Measurements from ENCODE around the gene ZCCHC14.
"Not testable (repeated sequence)": the region's sequence is repeated elsewhere in the genome, so short reads cannot be mapped to it uniquely, and the experiment has no call there.

The ZCCHC14 gene

GRCh38 chr16:87497023-87497766, 4.4 kb upstream of the ZCCHC14 start:
- not testable (repeated sequence) for DNase-seq (ENCODE audit: low read depth in 2 of 2)

- DNase-seq (ENCODE audit: low read depth in 2 of 2): peak; percentile 17 to 21
Observed at GRCh38 chr16:87496447-87496801, 3.6 kb upstream of the ZCCHC14 start.

DNA sequence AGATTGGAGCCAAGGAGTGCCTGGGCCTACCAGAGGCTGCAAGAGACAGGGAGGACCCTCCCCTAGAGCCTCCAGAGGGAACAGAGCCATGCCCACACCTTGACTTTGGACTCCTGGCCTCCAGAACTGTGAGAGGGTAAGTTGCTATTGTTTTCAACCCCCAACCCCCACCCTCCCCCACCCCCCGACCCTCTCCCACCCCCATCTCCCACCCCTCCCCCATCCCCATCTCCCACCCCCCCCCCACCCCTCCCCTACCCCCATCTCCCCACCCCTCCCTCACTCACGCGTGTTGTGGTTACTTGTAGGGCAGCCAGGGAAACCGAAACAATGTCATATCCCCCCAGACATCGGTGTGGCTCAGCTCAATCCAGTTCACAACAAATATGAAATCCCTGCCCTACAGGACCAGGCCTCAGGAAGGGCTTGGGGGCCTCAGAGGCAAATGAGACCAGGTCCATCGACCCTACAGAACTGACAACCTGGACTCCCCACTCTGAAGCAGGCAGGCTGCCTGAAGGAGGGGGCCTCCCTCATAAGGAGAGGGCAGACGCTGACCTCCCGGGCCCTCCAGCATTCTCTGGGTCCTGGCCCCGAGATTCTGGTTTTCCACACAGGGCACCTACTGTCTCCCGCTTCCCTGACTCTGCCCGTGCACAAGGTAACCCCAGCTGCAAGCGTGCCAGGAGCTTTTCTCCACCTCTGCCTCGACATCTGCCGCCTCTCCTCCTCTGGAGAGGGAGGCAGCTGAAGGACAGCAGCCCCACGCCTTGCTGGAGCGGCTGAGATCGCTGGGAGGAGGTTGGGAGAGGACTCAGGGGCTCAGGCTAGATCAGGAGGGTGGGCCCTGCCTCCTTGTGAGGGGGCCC, 3.0 kb upstream of the ZCCHC14 start:
- DNase-seq (ENCODE audit: low read depth in 2 of 2): no peak

GRCh38 chr16:87493608-87494280, 920 bp upstream of the ZCCHC14 start:
- no peak for DNase-seq (ENCODE audit: low read depth in 2 of 2)

GRCh38 chr16:87492291-87492630, 563 bp downstream of the ZCCHC14 start:
- no peak for DNase-seq (ENCODE audit: low read depth in 2 of 2)

DNA sequence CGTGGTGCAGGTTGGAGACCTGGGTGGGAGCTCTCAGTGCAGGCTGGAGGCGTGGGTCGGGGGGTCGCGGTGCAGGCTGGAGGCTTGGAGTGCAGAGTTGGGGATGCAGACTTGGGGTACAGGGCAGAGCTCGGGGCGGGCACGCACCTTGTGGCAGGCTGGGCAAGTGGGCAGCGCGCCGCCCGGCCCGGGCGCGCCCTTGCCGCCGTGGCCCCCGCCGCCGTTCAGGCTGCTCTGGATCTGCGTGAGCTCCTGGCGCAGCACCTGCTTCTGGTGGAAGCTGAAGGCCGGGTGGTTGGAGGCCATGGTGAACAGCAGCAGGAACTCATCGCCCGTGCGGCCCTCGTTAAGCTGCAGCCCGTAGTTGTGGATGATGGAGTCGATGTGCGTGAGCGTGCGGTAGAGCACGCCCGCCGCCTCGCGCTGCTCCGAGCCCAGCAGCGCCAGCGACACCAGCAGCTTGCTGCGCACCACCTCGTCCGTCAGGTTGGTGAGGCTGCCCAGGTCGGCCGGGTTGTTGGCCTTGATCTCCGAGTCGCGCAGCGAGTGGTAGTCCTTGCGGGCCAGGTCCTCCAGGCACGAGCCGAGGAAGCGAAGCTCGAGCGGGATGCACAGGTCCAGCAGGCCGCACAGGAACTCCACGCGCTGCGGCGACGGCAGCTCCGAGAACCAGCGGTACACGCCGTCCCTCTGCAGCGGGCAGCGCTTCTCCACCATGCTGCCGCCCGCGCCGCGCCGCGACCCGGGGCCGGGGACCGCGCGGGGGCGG, 1.1 kb downstream of the ZCCHC14 start:
- no peak for DNase-seq (ENCODE audit: low read depth in 2 of 2)

GRCh38 chr16:87490799-87491521, 1.9 kb downstream of the ZCCHC14 start:
- DNase-seq (ENCODE audit: low read depth in 2 of 2): peak; percentile 35 to 40

GRCh38 chr16:87490096-87490798, 2.6 kb downstream of the ZCCHC14 start:
- no peak for DNase-seq (ENCODE audit: low read depth in 2 of 2)

DNA sequence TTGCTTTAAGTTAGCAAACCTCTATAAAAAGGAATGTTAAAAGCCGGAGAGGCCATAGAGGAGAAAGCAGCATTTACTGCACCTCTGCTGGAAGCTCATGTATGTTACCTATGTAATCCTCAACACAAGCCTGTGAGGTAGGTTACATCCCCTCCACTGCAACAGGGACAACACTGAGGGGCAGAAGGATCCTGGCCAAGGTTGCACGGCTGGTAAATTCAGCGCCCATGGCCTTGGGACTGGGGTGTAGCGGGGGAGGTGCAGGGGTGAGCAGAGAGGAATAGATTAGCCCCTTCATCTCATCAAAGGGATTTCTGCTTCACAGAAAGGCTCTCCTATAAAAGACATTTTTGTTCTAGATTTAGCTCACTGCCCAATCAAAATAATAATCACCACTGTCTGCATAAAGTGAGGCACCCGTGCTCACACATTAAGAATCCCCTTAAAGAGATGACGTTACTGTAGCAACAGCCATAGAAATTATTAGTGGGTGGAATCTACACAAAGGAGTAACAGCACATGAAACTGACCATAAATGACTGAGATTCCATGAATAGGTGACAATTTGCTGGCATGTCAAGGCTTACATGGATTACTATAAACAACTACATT, 3.3 kb downstream of the ZCCHC14 start:
- no peak for DNase-seq (ENCODE audit: low read depth in 2 of 2)

- DNase-seq (ENCODE audit: low read depth in 2 of 2): not testable (repeated sequence)
Observed at GRCh38 chr16:87488960-87489359, 3.9 kb downstream of the ZCCHC14 start.

DNA sequence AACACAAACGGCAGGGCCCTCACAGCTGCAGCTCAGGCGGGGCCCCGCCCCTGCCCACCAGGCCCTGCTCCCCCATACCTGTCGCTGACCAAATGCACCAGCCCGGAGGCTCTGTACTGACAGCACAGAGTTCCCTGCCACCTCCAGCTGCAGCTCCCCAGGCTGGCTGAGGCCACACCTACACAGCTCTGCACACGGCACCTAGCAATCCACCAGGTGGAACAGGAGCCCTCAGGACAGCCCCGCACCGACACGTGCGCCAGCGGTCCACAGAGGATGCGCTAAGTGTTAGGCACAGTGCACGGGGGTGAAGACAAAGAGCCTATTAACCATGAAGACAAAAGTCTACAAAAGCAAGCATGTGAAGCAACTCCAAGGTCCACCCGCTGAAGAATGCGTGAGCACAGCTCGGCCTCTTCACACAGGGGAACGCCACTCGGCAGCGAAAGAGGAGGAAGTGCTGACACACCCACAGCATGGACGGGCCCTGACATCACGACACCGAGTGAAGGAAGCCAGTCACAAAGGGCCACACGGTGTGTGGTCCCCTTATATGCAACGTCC, 5.4 kb downstream of the ZCCHC14 start:
- DNase-seq (ENCODE audit: low read depth in 2 of 2): no peak

GRCh38 chr16:87486713-87487247, 6.0 kb downstream of the ZCCHC14 start:
- no peak for DNase-seq (ENCODE audit: low read depth in 2 of 2)

DNA sequence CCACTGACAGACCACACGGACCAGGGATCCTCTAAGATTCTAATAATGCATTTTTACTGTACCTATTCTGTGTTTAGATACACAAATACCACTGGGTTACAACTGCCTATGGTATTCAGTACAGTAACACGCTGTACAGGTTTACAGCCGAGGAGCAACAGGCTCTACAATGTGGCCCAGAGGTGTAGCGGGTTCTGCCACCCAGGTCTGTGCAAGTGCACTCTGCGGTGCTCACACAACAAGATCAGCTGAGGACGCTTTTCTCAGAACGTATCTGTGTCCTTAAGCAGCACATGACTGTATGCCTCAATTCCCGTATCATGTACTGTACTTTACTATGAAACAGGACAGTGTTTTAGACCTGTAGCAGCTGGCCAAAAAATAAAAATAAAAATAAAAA, 6.5 kb downstream of the ZCCHC14 start:
- no peak for DNase-seq (ENCODE audit: low read depth in 2 of 2)

- not testable (repeated sequence) for DNase-seq (ENCODE audit: low read depth in 2 of 2)
Observed at GRCh38 chr16:87485792-87486191, 7.0 kb downstream of the ZCCHC14 start.

DNA sequence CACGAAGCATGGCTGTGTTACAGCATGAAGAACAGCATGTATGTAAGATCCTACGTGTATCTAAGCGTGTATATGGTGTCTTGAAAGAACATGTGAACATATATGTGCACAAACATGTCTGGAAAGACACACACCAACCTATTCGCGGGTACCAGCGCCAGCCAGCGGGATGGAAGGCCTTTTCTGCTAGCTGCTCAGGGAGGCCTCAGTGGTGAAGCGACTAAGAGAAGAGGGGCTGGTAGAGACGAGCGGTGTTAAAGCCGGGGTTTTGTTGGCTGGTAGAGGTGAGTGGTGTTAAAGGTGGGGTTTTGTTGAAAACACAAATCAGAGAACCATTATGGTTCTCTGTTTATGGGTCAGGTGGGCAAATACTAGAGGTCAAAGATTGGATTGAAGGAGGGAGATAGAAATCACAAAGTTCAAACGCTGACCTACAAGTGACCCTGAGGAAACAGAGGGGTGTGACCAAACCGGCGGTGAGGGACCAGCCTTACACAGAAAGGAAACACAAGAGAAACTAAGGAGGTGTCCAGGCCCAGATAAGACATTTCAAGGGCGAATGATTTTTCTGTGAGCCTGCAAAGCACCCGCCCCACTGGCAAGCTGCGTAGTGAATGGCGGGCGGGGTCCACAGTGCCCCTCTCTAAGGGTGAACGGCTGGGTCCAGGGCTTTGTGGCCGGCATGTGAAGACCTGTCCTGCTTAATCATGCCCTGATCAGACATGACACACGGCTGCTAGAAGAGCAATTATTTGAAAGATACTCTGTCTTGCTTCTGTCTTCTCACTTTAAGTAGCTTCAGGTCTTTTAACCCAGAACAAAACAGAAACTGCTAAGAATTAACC, 8.1 kb downstream of the ZCCHC14 start:
- DNase-seq (ENCODE audit: low read depth in 2 of 2): no peak

- DNase-seq (ENCODE audit: low read depth in 2 of 2): no peak
Observed at GRCh38 chr16:87483481-87483880, 9.3 kb downstream of the ZCCHC14 start.

DNA sequence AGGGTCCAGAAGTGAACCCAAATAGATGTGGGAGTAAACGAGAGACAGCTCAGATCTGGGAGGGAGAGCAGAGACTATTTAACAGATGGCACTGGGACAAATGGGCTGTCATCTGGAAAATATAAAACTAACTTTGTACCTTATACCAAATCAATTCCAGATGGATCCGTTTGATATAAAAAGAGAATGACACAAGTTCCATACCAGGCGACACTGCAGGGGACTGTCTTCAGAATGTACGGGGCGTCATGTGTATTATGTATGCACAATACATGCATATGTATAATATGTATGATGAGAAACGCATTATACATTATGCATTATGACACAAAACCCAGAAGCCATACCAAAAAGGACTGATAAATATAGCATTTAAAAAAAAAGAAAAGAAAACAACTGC, 10.2 kb downstream of the ZCCHC14 start:
- not testable (repeated sequence) for DNase-seq (ENCODE audit: low read depth in 2 of 2)

GRCh38 chr16:87482266-87482665, 10.6 kb downstream of the ZCCHC14 start:
- DNase-seq (ENCODE audit: low read depth in 2 of 2): no peak

GRCh38 chr16:87481711-87482110, 11.1 kb downstream of the ZCCHC14 start:
- not testable (repeated sequence) for DNase-seq (ENCODE audit: low read depth in 2 of 2)

Measured in stimulated activated CD8-positive, alpha-beta memory T cell treated with anti-CD3 and anti-CD28 coated beads, Interleukin-7, amount 100 ng/mL, for 4 hours (primary cell).